LNCAP (cell line): ENCODE data around the gene C1QTNF6.

Experiments used
- TF ChIP-seq, protein P1 (sequence below): fragments of 450-650 bp; IDR thresholded peaks from 2 replicates; pipeline ENCODE4 v1.5.1; 2017; ENCODE audit warnings: mild to moderate bottlenecking

The C1QTNF6 gene

GRCh38 chr22:37182101-37182948 is 5.7 kb downstream of the C1QTNF6 start:
- TF ChIP-seq, protein P1, sequence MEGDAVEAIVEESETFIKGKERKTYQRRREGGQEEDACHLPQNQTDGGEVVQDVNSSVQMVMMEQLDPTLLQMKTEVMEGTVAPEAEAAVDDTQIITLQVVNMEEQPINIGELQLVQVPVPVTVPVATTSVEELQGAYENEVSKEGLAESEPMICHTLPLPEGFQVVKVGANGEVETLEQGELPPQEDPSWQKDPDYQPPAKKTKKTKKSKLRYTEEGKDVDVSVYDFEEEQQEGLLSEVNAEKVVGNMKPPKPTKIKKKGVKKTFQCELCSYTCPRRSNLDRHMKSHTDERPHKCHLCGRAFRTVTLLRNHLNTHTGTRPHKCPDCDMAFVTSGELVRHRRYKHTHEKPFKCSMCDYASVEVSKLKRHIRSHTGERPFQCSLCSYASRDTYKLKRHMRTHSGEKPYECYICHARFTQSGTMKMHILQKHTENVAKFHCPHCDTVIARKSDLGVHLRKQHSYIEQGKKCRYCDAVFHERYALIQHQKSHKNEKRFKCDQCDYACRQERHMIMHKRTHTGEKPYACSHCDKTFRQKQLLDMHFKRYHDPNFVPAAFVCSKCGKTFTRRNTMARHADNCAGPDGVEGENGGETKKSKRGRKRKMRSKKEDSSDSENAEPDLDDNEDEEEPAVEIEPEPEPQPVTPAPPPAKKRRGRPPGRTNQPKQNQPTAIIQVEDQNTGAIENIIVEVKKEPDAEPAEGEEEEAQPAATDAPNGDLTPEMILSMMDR = no peak

- TF ChIP-seq, protein P1 = no peak
Measured at GRCh38 chr22:37181681-37182080, 6.4 kb downstream of the C1QTNF6 start.

DNA sequence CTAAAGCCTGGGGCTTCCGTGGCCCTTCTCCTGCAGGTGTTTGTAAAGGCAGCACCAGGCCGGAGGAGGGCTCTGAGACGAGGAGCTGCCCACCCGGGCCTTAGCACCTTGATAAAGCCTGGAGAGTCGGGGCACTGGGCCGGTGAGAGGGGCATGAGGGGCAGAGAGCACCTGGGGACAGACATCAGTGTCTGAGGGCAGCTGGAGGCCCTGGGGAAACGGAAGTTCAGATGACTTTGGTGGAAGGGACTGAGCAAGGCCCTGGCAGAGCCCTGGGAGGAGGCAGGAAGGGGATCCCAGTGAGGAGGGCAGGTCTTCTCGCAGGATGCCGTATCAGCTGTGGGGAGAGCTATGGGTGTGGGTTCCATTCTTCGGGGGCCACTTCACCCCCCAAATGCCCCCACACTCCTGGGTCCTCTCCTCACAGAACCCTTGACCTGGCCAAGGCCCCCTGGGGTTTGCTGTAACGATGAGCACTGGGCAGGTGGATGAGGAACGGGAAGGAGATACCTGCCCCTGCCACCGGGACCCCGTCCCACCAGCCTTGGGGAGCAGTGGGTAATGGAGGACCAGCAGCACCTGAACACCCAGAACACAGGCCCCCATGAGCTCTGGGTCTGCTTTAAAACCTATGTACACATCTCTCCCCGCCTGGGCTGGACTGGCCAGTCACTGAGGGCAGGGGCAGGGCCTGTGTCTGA is 7.4 kb downstream of the C1QTNF6 start:
- TF ChIP-seq, protein P1 = no peak

DNA sequence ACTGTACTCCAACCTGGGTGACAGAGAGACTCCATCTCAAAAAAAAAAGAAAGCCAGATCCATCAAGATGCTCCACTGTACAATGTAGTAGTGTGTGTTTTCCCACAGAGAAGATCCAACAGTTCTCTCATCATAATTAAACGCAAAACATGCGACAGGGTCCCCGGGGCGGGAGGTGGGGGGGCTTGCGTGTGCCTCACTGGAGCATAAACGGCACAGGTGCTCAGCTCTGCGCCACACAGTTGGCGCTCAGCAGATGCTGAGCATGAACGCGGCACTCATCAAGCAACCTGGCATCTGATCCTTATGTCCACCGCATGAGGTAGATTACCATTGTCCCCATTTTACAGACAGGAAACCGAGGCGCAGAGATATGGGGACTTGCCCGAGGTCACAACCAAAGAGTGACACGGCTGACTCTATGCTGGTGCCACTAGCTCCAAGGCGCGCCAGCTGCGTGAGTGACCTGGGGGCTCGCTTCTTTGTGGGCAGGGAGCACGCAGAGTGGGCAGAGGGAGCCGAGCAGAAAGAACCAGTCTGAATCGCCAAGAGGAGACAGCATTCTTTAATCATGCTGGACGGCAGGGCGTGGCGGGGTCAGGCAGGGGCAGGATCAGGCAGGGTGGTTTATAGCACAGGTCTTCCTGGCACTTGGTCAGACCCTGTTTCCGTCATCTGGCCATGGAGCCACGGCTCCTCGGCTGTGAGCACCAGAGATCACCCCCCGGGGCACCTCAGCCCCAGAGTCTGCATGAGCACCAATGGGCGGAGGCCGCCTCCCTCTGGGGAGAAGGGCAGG is 8.2 kb downstream of the C1QTNF6 start:
- TF ChIP-seq, protein P1 = no peak

- TF ChIP-seq, protein P1 = no peak
Measured at GRCh38 chr22:37179126-37179470, 8.9 kb downstream of the C1QTNF6 start.

GRCh38 chr22:37178350-37179125 is 9.5 kb downstream of the C1QTNF6 start:
- TF ChIP-seq, protein P1 = no peak

DNA sequence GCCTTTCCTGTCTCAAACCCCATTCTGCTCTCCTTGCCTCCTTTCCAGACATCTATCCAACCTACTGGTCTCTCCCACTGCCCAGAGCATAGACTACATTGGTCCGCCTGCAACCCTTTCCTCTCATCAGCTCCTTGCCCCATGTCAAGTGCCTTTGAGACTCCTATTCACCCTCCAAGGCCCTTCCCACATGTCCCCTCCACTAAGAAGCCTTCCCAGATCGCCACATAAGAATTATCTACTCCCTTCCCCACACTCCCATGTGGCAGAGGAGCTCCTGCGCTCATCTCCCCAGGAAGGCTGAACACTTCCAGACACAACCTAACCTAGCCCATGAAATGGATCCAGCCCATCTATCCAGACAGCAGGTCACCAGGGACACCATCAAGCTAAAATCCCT is 10.3 kb downstream of the C1QTNF6 start:
- TF ChIP-seq, protein P1 = no peak
